Body of pancreas (tissue), 4 donors: ENCODE measurements around the gene ZSCAN1.

Experiments used
- POLR2A ChIP-seq, 3 donors: fragments of 450-650 bp; IDR thresholded peaks; one replicate each; pipeline ENCODE4 v1.6.1; 2016; ENCODE audit warnings: antibody characterized with exemption in 3 of 3, mild to moderate bottlenecking in 2 of 3
- TF ChIP-seq, protein P1 (sequence below), 7 experiments: fragments of 450-650 bp in 4 of 7; fragments of 200-600 bp in 3 of 7; sonication (generic) in 3 of 7; IDR thresholded peaks; one replicate each; pipeline ENCODE4 v1.5.1; 2016 to 2019; ENCODE audit warnings: antibody characterized with exemption in 7 of 7

DNA sequence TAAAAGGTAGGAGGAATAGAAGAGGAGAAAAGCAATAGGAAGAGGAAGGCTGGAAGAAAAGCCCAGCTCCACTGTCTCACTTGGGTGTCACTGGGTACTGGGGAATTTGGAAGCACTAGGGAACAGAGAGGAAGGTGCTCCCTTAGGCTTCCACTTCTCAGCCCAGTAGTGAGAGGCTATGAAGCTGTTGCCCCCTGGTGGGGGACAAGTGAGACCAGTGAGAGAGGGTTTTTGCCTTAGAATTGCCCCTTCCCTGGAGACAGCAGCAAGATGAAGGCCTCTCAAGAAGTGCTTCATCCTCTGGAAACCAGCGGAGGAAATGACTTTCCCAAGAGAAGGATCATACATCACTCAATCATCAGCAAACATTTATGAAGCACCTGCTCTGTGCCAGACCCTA is 26.5 kb upstream of the ZSCAN1 start:
- TF ChIP-seq, protein P1, sequence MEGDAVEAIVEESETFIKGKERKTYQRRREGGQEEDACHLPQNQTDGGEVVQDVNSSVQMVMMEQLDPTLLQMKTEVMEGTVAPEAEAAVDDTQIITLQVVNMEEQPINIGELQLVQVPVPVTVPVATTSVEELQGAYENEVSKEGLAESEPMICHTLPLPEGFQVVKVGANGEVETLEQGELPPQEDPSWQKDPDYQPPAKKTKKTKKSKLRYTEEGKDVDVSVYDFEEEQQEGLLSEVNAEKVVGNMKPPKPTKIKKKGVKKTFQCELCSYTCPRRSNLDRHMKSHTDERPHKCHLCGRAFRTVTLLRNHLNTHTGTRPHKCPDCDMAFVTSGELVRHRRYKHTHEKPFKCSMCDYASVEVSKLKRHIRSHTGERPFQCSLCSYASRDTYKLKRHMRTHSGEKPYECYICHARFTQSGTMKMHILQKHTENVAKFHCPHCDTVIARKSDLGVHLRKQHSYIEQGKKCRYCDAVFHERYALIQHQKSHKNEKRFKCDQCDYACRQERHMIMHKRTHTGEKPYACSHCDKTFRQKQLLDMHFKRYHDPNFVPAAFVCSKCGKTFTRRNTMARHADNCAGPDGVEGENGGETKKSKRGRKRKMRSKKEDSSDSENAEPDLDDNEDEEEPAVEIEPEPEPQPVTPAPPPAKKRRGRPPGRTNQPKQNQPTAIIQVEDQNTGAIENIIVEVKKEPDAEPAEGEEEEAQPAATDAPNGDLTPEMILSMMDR (IDR thresholded peaks at IDR 0.05), result no peak
- TF ChIP-seq POLR2A (IDR thresholded peaks at IDR 0.05), result no peak
